ENCODE measurements around the gene TRMT6.

TRMT6 gene

GRCh38 chr20:5950271-5951031 is at the start of gene TRMT6, which contains the start of gene MCM8:
Gene TRMT6, minus strand, starts transcription at chr20:5950533. Its CDS starts 128 bp downstream, at chr20:5950405.
Gene MCM8, plus strand, starts transcription at chr20:5950652. Its CDS starts 1,364 bp downstream, at chr20:5952016.
- DNase-seq = peak; percentile 62 to 90

GRCh38 chr20:5999783-6000182 is 49.5 kb upstream of the TRMT6 start:
- no peak for DNase-seq

GRCh38 chr20:5996765-5997164 is 46.4 kb upstream of the TRMT6 start:
- DNase-seq = no peak

- DNase-seq = no peak
Observed at GRCh38 chr20:5991623-5992441, 41.5 kb upstream of the TRMT6 start.

GRCh38 chr20:5990946-5991345 is 40.6 kb upstream of the TRMT6 start:
- no peak for DNase-seq

GRCh38 chr20:5989539-5989938 is 39.2 kb upstream of the TRMT6 start:
- DNase-seq = no peak

- DNase-seq = no peak
Observed at GRCh38 chr20:5987383-5987782, 37.0 kb upstream of the TRMT6 start.

- DNase-seq = no peak
Observed at GRCh38 chr20:5980720-5981538, 30.6 kb upstream of the TRMT6 start.

- no peak for DNase-seq
Observed at GRCh38 chr20:5979801-5980200, 29.5 kb upstream of the TRMT6 start.

- DNase-seq = no peak
Observed at GRCh38 chr20:5977975-5978374, 27.6 kb upstream of the TRMT6 start.

- no peak for DNase-seq
Observed at GRCh38 chr20:5977223-5977622, 26.9 kb upstream of the TRMT6 start.

- DNase-seq = no peak
Observed at GRCh38 chr20:5975778-5976177, 25.4 kb upstream of the TRMT6 start.

GRCh38 chr20:5974531-5974930 is 24.2 kb upstream of the TRMT6 start:
- DNase-seq = no peak

- no peak for DNase-seq
Observed at GRCh38 chr20:5973971-5974370, 23.6 kb upstream of the TRMT6 start.

- DNase-seq = no peak
Observed at GRCh38 chr20:5973172-5973571, 22.8 kb upstream of the TRMT6 start.

- no peak for DNase-seq
Observed at GRCh38 chr20:5971203-5971602, 20.9 kb upstream of the TRMT6 start.

- peak; percentile 82 to 83 for DNase-seq
Observed at GRCh38 chr20:5970381-5970780, 20.0 kb upstream of the TRMT6 start.

- DNase-seq = no peak
Observed at GRCh38 chr20:5969940-5970339, 19.6 kb upstream of the TRMT6 start.

GRCh38 chr20:5969348-5969935 is 19.1 kb upstream of the TRMT6 start:
- DNase-seq = no peak

GRCh38 chr20:5968462-5968861 is 18.1 kb upstream of the TRMT6 start:
- no peak for DNase-seq

GRCh38 chr20:5967469-5967868 is 17.1 kb upstream of the TRMT6 start:
- no peak for DNase-seq

- DNase-seq = no peak
Observed at GRCh38 chr20:5949943-5950270, 426 bp downstream of the TRMT6 start.

- DNase-seq = no peak
Observed at GRCh38 chr20:5947276-5947675, 3.1 kb downstream of the TRMT6 start.

Data from cerebellar nuclear complex (tissue), 1 donor.